NCI-H1930 (cell line): Measurements from ENCODE around the gene ZSCAN20.

Experiments
- DNase-seq, 2 experiments: peaks; one replicate each; lab custom pipeline; 2025; lab: John Stamatoyannopoulos, UW

The ZSCAN20 gene

DNA sequence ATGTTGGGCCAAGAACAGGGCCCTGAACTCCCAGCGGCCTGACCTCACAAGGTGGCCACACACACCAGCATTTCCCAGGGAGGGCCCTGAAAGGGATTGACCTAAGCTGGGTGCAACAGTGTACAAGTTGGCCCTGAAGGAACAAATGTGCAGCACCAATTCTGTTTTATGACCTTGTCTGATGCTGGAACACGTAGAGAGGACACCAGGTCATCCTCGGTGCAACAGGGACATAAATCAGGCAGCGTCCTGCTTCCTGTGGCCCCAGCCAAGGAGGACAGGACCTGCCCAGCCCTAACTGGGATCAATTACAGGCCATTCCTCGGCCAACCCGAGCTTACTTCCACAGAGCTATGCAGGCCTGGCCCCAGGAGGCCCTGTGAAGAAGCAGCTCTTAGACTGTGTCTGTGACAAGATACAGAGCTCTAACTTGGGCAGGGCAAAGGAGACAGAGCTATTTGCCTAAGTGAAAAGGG is 28.7 kb upstream of the ZSCAN20 start:
- no peak for DNase-seq

DNA sequence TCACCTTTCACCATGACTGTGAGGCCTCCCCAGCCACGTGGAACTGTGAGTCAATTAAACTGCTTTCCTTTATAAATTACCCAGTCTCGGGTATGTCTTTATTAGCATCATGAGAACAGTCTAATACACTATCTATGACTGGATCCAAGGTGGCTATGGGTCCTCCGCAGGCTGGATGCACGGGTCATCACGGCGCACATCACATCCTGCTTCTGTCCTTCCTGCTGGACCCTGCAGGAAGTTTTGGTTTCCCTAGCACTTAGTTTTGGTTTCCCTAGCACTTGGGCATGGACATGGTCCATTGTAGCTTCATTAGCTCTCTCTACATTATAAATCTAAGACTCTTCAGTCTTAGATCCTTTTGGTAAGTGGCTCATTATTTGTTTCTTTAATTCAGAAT is 27.3 kb upstream of the ZSCAN20 start:
- no peak for DNase-seq

DNA sequence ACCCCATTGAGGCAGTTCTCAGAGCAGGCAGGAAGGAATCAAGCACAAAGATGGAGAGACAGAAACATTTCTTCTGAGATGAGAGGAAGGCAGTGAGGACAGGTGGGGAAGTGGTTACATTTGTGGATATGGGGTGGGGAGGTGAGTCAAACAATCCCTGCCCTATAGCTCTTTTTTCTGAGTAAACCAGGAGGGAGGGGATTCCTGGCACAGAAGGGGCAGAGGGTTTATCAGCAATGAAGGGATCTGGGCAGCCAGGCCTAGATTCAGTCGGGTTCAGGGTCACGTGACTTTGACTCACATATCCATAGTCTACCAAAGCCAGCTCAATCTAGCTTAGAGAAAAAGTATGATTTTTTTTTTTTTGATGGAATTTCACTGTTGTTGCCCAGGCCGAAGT is 25.9 kb upstream of the ZSCAN20 start:
- DNase-seq = no peak

DNA sequence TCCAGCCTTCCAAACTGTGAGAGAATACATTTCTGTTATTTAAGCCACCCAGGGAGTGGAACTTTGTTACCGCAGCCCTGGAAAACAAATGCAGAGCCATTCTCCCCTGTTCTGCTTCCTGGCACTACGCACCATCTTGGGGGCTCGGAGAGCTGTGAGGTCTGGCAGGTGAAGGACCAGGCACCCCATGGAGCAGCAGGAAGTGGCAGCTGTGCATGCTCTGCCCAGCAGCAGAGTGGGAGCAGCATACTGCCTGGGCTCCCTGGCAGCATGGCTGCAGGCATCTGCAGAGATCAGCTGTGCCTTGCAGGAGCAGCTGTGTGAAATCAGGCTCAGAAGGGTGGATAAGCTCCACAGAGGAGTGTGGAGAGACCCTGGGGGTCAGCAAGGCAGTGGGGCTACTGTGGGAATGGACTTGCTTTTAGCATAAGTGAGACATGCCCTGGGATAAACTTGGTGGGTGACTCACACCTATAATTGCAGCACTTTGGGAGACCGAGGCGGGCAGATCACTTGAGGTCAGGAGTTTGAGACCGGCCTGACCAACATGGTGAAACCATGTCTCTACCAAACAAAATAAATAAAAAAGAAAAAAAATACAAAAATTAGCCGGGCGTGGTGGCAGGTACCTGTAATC is 17.7 kb upstream of the ZSCAN20 start:
- no peak for DNase-seq

DNA sequence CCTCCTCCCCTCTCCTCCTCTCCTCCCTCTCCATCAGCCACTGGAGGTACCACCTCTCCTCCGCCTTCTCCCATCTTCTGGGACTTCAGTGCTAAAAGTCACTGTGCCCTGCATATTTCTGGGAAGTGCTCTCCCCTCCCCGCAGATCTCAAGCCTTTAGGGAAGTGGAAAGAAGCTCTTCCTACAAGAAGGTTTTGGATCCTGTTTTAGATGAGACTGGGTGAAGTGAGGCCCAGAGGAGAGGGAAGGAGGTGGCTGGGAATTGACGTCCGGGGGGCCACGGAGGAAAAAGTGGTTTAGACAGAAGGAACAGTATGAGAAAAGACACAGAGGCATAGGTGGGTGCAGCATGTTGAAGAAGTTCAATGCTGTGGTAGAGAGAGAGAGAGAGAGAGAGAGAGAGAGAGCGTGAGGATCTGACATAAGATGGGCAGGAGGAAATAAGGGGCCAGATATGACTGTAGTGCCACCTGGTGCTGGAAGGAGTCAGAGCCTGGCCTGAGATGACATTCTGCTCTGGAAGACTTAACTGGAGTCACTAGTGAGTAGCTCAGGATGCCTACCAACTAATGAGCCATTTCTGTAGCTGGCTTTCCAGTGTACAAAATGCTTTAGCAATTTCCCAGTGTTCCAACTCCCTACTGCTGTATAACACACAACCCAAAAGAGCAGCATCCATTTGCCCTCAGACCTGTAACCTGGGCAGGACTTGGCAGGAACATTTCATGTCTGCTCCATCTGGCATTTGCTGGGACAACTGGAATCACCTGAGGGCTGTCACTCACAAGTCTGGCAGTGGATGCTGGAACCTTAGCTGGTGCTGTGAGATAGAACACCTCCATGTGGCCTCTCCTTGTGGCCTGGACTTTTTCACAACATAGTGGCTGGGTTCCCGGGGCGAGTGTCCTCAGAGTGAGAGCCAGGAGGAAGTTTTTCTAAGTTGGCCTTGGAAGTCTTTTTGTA is 16.6 kb upstream of the ZSCAN20 start:
- DNase-seq = peak in 1 of 2 experiments; percentile 41

DNA sequence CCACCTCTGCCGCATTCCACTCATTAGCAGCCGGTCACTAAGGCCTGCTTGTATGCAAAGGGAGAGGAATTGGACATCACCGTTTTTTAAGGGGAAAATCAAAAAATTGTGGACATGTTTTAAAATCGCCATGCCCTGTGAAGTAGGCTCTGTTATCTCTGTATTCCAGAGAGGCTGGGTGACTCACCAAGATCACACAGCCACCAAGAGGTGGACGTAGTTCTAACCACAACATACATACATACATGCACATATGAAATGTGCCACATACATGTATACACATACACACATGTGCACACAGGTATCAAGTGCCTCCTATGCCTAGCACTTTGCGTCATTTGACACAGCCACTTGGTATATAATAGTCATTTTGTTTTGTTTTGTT is 16.0 kb upstream of the ZSCAN20 start:
- no peak for DNase-seq

DNA sequence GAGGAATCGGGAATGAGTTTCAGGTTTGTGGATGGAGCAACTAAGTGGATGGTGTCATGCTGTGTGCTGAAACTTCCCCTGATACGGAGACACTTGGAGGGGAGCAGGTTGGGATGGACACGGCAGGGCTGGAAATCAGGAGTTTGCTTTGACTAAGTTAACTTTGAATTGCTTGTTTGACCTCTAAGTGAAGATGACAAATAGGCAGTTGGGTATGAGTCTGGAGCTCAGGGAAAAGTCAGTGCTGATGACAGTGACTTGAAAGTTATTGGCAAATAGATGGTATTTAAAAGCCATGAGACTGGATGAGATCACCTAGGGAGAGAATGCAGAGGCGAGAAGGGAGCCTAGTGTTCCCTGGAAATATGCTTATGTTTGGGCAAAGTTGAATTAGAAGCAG is 12.8 kb upstream of the ZSCAN20 start:
- DNase-seq = no peak

DNA sequence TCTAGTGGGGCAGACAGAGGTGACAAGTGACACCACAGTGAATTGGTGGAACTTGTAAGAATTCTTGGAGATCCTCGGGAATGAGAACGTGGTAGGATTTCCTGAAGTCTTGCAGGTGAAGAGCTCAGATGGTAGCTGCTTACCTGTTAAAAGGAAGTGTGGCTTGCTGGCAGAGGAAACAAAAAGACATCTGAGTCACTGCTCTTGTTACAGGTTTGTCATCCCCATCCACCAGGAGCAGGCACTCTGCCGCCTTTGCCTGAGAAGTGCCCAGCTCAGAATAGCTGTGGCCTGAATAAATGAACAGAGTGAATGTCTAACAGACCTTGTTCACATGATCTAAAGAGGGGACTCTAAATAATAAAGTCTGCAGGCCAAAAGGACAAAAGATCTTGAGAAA is 12.3 kb upstream of the ZSCAN20 start:
- DNase-seq = no peak

DNA sequence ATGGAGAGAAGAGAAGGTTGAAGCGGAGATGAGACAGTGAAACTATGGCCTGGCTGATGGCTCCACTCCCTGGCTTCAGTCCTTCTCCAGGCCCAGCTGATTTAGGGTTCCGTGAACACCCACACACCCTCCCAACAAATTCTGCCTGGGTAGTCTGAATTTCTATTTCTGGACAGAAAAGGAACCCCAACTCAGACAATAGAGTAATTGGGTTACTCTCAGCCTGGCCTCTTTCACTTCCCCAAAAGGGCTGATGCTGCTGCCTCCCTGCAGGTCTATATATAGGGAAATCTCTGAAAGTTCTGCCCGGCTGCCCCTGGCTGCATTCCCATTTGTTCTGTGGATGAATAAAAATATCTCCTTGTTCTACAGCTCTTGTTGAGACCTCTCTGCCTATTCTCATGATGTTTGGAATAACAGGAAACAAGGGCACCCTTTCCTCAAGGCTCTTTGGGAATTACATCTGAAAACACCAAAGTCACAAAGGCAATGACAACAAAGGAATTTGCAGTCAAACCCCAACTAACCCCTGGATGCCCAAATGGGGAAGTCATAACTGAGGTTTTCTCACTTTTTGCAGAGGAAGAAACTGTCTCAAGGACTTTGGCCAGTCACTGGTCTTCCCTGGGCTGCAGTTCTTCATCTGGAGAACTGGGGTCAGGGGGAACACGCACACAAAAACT is 11.4 kb upstream of the ZSCAN20 start:
- DNase-seq = no peak

DNA sequence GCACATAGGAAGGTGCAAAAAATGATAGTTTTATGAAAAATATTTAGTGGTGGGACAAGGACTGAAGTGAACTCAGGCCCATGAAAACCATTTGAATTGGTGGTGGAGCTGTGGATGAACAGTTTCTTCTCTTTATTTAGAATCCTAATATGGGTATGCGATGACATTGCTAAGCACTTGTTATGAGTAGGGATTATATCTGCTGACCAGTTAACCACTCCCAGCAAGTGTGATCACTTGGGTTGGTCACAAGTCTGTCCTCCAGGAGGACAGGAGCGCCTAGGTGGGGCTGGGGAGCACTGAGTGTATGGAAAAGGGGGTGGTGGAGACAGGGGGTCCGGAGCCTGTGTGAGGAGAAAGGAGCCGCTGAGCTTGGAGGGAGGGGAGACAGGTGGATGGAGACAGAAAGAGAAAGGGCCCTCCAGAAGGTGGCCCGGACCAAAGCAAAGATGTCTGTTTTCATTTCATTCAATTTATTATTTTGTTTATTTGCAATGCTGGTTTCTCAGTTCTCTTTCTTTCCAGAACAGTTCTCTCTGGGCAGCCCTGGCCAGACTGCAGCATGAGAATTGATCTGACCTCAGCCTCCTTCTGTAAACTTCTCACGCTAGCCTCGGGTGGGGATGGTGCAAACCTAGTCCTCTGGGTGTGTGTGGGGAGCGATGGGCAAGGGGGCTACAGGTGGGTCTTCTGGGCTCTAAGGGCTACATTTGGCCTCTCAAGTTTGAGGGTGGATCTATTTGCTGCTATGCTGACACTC is 9.9 kb upstream of the ZSCAN20 start:
- no peak for DNase-seq

DNA sequence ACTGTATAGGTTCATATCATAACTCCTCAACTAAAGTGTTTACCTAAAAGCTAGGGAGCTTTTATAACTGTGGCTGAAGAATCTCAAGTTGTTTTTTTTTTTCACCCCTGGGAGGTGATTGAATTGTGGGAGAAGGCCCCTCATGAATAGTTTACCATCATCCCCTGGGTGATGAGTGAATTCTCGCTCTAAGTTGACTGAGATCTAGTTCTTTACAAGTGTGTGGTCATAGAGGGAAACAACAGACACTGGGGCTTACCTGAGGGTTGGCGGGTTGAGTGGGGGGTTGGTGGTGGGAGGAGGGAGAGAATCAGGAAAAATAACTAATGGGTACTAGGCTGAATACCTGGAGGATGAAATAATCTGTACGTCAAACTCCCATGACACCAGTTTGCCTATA is 7.9 kb upstream of the ZSCAN20 start:
- DNase-seq = no peak

DNA sequence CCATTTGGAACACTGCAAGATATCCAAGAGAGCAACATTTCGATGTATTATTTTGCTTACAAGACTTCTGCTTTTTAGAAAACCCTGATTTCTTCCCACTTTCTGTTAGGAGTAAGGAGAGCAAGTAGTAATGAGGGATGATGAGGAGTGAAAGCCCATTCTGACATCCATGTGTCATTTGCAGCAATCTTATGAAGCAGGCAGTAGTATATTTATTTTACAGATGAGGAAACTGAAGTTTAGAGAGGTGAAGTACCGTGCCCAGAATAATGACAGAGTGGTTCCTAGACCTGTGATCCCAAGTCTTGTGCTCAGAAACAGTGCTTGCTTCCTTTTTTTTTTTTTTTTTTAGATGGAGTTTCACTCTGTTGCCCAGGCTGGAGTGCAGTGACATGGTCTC is 7.1 kb upstream of the ZSCAN20 start:
- no peak for DNase-seq

DNA sequence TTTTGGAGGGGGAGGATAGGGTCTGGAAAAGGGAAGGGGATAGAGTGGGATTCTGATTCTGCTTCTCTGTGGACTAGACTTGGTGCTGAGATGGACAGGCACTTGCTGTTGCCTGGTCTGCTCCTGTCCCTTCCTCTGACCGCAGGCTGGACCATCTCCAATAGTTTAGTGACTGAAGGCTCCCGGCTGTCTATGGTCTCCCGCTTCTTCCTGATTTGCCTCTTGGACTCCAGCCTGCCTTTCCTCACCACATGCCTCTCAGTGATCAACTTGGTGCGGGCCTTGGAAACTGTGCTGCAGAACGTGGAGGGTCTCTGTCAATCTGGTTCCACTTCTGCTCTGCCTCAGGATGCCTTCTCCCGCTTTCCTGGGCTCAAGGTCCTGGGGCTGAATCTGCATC is 6.3 kb upstream of the ZSCAN20 start:
- DNase-seq = no peak

DNA sequence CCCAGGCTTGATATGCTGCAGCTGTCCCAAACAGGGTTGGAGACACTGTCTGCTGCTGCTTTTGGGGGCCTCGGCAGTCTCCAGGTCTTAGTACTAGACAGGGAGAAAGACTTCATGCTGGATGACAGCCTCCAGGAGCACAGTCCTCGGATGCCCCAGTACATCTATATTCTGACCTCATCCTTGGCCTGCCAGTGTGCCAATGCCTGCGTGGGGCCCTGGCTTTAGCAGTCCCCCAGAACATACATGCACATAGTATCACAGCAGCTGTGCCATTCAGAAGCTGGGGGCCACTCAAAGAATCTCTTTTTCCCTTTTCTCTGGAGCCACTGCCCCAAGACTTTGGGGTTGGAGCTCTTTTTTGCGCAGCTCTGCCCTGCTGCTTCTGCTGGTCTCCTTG is 4.4 kb upstream of the ZSCAN20 start:
- DNase-seq = no peak

DNA sequence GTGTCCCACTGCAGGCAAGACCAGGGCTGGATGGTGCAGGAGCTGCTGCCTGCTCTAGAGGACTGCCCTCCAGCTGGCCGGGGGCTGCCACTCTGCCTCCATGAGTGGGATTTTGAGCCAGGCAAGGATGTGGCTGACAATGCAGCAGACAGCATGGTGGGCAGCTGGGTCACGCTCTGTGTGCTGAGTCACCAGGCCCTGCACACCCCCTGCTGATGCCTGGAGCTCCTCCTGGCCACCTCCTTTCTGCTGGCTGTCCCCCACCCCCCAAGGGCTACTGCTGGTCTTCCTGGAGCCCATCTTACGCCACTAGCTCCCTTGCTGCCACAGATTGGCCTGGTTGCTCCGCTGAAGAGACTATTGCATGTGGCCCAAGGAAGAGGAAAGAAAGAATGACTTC is 3.9 kb upstream of the ZSCAN20 start:
- DNase-seq = no peak

DNA sequence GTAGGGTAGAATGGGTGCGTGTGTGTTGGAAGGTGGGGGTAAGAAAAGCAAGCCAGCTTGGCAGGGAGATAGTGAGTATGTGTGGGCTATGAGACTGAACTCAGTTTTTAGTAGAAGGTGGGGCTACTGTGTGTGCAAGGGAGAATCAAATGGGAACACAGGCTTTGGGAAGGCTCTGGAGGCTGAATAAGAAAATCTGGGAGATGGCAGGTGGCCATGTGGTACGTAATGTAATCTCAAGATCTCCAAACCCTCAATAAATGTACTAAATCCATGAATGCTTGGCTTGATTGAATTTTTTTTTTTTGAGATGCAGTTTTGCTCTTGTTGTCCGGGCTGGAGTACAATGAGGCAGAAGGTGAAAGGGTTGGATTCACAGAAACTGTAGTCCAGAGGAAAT is 3.5 kb upstream of the ZSCAN20 start:
- no peak for DNase-seq

DNA sequence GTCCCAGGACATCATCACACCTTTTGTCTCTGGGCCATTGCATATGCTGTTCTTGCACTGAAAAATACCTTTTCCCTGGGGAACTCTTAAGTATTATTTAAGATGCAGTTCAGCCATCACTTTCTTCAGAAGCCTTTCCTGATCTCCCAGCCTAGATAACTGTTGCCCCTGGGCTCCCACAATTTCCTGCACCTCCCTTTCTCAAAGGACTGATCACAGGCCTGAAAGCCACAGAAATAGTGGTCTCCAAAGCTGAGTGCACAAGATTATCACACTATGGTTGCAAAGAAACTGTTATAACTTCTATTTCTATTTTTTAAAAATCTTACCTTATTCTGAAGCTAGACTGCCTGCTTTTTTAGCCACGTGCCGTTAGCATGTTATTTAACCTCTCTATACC is 2.8 kb upstream of the ZSCAN20 start:
- DNase-seq = no peak

DNA sequence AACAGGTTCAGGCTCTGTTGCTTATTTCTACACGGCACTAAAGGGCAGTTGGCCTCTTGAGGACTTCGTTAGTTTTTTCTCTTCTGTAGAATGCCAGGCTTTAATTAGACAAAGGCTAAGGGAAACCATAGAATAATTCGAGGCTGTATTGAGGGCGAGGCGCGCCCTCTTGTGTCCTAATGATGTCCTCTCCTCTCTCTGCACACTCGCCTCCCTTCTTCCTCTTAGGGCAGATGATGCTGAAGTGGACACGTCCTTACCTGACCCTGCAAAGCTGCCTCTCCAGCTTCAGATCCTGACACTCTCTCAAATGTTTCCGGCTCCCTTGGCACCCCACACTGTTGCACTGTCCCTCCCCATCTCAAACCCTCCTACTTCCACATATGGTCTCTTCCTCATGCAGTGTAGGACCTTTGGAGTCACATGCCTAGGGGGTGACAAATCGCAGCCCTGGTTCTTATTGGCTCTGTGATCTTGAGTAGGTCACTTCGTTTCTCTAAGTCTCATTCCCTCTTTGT is 1.9 kb upstream of the ZSCAN20 start:
- DNase-seq = peak; percentile 43 to 53

DNA sequence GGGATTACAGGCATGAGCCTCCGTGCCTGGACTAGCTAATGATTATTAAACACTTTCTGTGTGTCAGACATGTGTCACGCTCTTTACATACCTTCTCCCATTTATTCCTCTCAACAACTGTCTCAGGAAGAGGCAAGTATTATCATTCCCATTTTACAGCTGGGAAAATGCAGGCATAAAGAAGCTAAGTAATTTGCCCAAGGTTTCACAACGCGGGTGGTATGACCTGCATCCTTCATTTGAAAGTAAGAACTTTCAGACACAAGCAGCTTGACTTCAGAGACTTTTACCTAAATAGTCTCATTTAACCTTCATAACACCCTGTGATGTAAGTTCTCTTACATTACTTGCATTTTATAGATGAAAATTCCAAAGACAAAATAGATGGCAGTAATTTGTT is 1.0 kb upstream of the ZSCAN20 start:
- DNase-seq = no peak

DNA sequence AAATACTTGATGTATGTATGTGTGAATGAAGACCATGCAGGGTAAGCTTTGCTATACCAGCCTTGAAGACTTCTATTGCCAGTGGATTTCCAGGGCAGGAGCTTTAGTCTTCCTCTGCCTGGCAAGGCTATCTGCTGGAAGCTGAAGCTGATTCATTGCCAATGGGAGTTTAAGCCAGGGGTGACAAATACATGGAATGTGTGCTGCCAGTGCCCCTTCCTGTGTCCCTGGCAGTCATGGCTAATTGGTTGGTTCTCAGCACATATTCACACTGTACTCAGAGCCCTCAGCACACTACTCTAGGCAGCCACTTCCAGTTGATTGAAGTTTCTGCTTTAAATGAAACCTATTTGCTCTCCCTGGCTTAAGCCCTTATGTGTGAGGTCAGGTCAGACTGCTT is 1.5 kb downstream of the ZSCAN20 start:
- no peak for DNase-seq

DNA sequence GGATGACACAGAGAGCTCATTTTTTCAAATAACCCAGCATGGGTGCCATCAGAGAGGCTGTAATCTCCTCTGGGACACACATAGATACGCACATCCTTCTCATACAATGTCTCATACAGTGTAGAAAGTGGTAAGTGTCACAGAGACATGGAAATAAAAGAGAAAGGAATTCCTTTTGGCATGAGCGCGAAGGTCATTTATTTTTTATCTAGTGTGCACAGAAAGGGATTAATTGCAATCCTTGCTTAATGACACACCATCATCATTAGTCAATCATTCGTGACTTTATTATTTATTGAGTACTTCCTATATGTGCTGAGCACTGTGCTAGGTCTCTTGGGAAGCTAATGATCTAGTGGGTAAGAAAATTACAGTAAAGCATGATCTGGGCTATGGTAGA is 5.0 kb downstream of the ZSCAN20 start:
- no peak for DNase-seq

DNA sequence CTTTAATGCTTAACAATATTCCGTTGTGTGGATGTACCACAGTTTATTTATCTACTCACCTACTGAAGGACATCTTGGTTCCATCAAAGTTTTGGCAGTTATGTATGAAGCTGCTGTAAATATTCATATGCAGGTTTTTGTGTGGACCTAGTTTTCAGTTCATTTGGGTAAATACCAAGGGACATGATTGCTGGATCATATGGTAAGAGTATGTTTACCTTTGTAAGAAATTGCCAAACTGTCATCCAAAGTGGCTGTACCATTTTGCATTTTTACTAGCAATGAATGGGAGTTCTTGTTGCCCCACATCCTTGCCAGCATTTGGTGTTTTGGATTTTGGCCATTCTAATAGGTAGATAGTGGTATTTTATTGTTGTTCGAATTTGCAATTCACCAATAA is 10.0 kb downstream of the ZSCAN20 start:
- DNase-seq = no peak
